Hindlimb muscle (tissue), 1 donor: ENCODE results near the gene TVP23C. TPM values are rescaled to one million over a fixed set of nuclear protein-coding genes. Genes with fewer than 3 reads are reported as not detected.
"Not testable (repeated sequence)": the region's sequence is repeated elsewhere in the genome, so short reads cannot be mapped to it uniquely, and the experiment has no call there.

Experiments used
- DNase-seq: peaks from one replicate; pipeline ENCODE4 v3.0.0-alpha.2; 2013
- polyA plus RNA-seq: library from polyadenylated mRNA; unstranded; fragments of 120-200 nt; gene quantifications from one replicate; pipeline ENCODE4 v1.2.1, GENCODE V29; 2013; ENCODE audit not compliant: insufficient read length

TVP23C gene
- polyA plus RNA-seq, result 11.0 TPM

DNA sequence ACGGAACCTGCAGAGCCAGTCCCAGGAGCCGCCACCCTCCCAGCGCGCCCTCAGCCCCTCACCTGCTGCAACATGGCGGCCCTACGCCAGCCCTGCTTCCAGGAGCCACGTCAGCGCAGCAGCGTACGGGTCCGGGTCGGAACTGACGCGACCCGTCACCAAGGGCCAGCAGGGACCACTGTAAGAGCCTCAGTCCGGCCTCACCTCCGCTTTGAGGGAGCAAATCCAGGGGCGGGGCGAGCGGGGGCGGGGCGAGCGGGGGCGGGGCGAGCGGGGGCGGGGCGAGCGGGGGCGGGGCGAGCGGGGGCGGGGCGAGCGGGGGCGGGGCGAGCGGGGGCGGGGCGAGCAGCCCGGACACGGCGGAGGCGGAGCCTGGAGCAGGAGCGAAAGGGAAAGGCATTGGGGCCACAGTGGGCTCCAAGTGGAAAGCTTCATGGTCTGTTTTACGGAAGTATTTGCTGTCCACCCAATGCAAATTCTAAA lies at the start of gene TVP23C:
Gene TVP23C (minus strand): TSS at position 109 of the 483 bp plus-strand sequence. CDS start 35 bp downstream, at position 74.
- peak; percentile 71 for DNase-seq

DNA sequence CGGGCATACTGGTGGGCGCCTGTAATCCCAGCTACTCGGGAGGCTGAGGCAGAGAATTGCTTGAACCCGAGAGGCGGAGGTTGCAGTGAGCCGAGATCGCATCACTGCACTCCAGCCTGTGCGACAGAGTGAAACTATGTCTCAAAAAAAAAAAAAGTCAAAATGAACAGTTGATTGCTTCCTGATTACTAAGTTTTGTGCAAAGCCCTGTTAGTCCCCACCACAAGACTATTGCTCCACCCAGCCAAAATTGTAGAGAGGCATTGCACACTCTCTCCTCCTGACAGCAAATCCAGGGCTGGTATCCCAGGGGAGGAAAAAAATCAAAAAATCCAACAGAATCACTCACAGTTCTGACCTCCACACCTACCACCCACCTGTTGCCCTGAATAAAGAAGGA lies 29.7 kb upstream of the TVP23C start:
- DNase-seq, result not testable (repeated sequence)

DNA sequence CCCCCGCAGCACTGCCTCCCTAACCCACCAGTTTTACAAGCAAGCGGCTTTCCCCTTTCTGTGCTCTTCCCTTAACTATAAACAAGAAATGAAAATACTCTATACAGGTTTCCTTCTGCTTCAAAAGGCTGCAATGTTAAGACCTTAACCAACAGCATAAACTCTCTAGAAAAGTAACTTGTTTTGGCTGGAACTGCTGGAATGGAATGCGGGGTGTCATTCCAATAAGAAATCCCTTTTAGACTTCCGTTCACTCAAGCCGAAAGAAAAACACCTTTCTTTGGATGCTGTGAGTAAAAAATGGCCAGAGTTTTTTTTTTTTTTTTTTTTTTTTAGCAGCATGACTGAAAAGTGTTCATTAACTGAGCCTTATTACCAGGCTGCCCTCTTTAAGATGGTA lies 28.7 kb upstream of the TVP23C start:
- DNase-seq, result not testable (repeated sequence)

DNA sequence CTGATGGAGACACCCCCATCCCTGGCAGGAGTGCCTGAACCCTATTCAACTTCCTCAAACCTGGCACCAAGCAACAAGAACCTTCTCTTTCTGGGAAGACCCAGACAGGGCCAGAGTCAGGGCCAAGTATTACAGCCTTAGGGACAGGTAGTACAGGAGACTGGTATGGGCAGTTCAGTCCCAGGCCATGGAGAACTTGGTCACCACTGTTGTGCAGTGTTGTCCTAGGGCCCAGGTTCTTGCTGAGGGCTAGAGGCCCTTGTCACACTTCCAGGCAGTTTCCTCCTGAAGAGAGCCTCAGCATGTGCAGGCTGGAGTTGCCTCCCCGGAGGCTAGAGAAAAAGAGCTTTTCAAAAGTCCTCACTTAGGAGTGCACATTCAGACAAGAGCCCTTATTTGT lies 27.6 kb upstream of the TVP23C start:
- not testable (repeated sequence) for DNase-seq

DNA sequence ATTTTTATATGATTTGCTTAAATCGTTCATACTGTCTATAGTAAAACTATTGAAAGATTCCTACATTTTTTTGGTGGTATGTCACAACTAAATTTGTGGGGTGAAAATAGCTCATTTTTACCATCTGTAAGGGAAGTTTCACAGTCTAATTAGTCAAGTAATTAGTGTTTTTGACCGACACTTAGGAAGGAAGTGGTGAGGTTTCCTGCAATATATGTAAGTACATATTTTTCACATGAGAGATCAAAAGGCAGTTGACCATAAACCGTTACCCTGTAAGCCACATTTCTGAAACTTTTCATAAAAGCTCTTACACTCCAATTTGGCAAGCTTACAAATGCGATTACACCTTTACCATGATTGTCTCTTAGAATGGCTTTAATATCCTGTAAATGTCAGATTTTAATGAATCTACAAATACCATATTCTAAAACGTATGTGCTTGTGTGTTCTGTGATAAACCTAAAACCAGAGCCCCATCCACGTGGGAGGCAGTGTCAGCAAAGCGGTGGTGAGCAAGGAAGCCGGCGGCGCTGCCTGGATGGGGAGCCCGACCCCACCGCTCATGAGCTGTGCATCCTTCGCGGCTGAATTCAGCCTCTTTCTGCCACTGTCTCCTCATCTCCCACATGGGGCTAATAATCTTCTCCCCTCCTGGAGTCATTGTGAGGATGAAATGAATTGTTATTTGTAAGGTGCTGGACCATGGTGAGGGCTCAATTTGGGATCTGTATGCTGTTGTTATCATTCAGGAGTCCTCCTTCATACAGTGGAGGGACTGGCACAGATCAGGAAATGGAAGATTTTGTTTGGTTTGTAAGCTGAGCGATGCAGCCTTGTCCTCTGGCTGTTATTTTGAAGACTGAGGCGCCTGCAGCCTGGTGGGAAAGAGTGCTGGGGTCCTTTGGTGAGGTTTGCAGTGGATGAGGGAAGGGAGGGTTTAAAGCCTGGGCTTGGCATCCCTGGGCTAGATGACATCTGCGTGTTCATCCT lies 26.6 kb upstream of the TVP23C start:
- not testable (repeated sequence) for DNase-seq

DNA sequence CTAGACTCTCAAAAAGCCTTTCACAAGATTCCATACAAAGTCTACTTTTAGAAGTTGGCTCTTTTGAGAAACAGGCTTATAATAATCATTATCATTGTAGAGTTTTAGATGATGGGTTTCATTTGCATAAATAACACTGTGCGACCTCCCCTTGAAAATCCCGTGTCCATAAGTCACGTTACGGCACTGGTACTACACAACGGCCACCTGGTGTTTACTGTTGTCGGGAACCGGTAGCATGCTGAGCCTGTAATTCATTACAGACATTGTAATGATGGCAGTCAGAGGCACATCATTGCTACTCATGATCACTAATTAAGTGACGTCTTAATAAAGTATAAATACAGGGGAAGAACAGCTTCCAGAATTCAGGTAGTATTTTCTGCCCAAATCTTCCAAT lies 24.7 kb upstream of the TVP23C start:
- DNase-seq, result not testable (repeated sequence)

DNA sequence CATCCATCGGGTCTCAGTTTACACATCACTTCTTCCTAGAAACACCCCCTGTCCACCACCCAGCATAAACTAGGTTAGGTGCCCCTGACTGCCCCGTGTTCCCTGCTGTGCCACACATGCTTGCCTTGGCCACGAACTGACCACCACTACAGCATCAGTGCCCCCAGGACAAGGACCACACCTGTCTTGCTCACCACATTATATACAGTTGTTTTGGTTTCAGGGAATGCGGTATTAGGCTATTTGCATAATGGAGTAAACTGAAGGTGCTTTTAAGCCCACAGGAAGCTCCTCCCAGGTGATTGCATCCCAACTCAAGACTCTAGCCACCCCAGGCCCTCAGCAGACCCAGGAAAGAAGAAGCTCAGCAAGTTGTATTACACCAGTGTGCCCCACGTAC lies 20.0 kb upstream of the TVP23C start:
- not testable (repeated sequence) for DNase-seq

DNA sequence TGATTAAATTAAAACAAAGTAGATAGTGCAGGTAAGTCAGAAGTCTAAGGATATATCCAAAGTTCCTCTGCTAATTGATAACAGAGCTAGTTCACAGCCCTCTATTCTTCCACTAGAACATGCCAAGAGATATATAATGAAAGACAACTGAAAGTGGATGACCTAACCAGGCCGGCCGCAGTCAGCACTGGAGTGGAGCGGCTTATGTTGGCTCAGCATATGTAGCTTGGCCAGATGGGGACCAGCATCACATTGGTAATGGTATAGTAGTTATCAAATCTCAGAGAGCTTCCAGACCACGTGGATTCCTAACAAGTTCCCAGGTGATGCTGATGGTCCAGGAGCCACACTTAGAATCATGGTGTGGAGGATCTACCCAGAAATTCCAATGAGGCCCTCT lies 18.2 kb upstream of the TVP23C start:
- not testable (repeated sequence) for DNase-seq

DNA sequence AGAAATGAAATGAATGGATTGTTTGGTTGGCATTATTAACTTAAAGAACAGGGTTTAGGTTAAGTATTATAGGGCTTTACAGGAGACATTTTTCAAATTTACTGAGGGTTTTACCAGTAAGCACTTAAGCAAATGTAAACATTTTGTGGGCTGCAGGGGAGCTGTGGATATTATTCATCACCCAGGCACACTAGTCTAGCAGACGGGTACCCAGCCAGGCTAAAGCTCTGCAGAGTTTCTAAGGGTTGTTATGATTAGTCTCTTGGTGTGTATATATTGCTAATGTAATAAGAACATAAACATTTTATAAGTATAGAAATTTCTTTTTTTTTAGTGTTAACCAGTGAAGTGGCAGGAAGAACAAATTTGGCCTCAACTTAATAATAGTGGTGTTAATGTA lies 13.6 kb upstream of the TVP23C start:
- DNase-seq, result not testable (repeated sequence)

DNA sequence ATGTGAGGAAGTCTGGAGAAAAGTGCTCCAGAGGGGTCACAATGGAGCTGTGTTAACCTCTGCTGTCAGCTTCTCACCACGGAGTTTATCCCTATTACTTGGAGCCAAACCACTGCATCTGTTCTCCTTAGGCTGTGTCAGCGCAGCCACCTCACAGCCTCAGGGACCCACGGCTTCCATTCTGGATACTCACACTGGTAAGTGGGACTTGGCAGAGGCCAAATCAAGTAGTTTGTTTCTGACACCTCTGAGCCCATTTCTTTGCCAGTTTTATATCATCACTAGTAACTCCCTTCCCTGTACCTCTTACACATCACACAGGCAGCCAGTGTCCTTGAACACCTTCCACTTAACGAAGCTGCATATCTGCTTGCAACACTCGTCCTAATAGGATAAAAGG lies 11.4 kb upstream of the TVP23C start:
- not testable (repeated sequence) for DNase-seq

DNA sequence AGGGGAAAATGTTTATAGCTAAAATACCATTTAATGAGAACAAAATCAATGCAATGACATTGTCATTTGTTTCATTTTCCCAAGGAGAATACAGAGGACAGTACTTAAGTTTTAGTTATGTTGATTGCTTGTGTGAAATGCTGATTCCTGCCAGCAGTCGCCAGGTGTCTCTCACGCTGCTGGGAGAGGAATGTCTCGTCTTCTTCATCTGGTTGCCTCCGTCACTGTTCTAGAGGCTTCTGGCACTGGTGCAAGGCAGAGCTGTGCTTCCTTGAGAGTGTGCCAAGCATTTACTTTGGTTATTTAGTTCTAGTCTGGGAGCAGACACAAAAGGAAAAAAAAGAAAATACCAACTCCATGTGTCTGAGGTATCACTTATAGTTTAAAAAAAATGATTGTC lies 10.6 kb upstream of the TVP23C start:
- DNase-seq, result peak; percentile 19

DNA sequence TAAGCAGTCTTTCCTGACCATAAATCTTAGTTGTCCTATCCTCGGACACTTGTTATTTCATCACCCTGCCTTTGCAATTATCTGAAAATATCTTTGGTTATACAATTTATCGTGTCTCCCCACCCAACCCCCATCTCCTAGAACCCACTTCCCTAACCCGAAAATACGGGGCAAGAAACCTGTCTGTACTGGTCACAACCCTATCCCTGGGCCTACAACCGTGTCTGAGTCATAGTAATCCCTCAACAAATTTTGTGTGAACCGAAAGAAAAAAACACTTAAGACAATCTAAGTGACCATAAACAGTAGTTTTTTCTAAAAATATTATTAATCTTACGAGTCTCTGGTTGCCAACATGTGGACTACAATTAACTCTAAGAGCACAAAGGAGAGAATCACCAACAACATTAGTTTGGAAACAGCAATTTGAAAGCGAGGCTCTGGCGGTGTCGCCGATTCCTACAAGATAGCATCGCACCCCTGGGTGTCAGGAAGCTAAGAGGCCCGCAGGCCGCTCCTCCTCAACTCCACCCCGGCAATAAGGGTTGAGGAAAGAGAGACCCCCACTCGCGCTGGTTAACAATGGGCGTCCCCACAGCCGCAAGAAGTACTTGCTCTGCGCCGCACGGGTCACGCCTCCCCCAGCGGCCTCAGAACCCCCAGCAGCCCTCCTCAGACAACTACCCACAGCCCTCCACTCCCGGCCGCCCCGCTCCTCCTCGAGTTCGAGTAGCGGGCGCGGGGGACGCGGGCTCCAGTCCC lies 489 bp downstream of the TVP23C start:
- DNase-seq, result not testable (repeated sequence)

DNA sequence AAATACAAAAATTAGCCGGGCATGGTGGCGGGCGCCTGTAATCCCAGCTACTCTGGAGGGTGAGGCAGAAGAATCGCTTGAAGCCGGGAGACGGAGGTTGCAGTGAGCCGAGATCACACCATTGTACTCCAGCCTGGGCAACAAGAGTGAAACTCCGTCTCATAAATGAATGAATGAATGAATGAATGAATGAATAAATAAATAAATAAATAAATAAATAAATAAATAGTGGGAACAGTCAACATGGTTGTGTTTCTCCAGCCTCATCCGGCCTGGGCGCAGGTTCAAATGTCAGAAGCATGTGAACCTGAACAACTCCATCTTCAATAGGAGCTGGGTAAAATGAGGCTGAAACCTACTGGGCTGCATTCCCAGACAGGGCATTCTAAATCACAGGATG lies 1.8 kb downstream of the TVP23C start:
- DNase-seq, result not testable (repeated sequence)

DNA sequence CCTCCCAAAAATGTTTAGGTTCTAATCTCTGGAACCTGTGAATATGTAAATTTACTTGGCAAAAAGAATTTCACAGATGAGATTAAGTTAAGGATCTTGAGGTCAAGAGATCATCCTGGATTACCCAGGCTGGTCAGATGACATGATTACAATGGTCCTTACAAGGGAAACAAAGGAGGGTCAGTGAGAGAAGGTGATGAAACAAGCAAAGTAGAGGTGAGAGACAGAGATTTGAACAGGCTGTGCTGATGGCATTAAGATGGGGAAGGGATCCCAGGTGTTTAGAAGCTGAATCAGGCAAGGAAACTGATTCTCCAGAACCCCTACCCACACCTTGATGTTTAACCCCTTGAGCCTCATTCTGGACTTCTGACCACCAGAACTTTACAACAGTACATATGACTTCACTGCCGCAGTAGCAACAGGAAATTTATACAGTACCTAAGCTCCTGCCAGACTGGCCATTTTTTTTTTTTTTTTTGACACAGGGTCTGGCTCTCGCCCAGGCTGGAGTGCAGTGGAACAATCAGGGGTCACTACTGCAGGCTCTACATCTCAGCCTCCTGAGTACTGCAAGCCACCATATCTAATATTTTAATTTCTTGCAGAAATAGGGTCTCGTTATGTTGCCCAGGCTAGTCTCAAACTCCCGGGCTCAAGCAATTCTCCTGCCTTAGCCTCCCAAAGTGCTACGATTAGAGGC lies 4.7 kb downstream of the TVP23C start:
- DNase-seq, result not testable (repeated sequence)

DNA sequence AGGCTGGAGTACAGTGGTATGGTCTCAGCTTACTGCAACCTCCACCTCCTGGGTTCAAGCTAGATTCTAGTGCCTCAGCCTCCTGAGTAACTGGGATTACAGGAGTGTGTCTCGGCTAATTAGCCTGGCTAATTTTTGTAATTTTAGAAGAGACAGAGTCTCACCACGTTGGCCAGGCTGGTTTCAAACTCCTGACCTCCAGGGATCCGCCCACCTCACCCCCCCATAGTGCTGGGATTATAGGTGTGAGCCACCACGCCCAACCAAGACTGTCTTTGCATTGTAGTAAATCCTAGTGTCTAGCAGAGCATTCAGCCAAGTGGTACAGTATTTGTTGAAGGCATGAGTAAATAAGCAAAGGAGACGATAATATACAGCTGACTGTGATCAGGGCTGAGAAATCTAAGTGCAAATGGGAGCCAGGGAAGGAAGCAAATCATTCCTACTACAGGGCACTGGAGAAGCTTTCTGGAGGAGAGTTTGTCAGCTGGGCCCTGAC lies 5.9 kb downstream of the TVP23C start:
- not testable (repeated sequence) for DNase-seq

DNA sequence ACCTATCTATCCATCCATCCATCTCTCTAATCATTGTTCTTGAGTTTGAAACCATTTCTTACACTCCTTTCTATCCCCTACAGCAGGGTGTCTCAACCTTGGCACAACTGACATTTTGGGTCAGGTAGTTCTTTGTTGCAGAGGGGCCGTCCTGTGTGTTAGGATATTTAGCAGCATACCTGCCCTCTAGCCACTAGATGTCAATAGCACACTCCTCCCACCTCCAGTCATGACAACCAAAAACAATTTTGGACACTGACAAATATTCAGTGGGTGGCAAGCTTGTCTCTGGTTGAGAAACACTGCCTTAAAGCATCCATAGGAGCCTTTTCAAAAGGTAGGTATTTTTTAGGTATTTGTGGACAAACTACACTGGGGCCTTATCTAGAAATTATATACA lies 10.4 kb downstream of the TVP23C start:
- not testable (repeated sequence) for DNase-seq

DNA sequence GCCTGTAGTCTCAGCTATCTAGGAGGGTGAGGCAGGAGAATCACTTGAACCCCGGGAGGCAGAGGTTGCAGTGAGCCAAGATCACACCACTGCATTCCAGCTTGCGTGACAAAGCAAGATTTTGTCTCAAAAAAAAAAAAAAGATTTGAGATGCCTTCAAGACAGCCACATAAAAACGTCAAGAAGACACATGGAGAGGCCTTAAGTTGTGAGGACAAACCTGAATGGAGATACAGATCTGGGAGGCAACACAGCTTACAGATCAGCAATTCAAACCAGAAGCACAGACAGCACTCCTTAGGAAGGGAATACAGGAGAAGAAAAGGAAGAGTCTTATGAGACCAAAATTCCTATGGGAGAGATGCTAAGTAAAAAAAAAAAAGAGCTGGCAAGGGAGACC lies 13.7 kb downstream of the TVP23C start:
- not testable (repeated sequence) for DNase-seq

DNA sequence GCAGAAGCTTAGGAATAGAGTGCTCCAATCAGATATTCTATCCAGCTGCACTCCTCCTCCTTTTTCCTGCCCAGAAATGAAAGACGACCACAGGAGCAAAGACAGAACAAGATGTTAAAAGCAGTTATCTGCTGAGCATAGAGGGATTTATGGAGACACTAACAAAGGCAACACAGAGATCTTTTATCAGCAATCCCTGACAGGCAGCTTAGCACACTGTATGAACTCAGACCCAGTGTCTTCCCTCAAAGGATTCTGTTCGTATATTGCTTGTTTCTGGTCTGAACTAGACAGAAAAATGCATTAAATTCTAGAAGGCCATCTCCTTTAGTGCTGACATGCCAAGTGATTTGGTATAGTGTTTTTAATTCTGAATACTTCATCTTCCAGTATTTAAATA lies 16.7 kb downstream of the TVP23C start:
- DNase-seq, result not testable (repeated sequence)

DNA sequence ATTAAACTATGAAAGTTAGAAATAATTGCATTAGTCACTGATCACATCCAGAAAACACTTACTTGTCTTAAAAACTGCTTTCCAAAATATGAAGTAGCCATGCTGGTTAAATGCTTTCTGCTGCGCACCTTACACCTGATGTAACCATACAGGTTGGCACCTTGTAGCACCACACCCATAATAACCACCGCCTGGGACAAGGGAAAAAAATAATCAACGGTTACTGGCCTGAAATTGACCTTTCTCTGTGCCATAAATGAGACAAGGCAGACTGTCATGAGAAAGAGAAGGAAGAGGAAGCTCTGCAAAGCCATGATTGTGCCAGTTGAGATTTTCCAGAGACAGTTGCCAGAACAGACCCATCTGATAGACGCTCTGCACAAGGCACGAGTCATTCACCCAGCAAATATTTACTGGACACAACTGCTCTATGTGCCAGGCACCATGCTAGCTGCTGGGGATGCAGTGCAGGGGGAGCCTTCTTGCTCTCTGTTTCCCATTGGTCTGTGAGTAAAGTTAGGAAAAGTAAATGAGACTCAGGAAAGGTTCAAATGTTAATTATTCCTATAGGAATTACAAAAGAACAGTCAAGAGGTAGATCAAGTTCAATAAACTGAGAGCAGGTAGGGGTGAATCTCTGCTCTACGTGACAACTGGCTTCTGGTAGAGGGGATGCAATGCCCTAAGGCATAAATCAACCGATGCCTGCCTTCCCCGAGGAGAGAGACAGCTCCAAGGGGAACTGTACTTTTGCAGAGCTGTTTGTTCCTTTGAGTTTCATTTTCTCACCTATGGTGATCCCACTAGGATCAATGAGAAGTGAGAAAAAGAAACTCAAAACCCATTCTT lies 22.7 kb downstream of the TVP23C start:
- DNase-seq, result not testable (repeated sequence)

DNA sequence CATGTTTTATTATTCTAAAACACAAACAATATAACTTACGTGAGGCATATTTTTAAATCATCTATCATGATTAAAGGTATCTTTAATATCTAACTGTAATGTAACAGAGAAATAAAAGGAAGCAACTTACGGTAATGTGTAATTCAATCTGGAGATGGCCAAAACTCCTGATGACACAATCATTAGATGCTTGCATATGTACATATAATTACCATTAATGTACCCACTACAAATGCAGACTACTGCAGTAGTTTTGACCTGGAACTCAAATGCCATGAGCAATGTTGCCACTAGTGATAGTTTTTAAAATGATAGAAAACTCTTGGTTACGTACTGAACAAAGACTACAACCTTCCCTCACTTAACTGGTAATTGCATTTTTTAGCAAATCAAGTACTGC lies 30.2 kb downstream of the TVP23C start:
- DNase-seq, result not testable (repeated sequence)
